ENCODE measurements around the gene PDLIM5.

PDLIM5 gene

GRCh38 chr4:94665500-94666404 is 214.0 kb downstream of the PDLIM5 start:
- DNase-seq = no peak

- DNase-seq = no peak
These were observed 217.0 kb downstream of the PDLIM5 start for GRCh38 chr4:94668724-94669123.

GRCh38 chr4:94669672-94670664 is 218.2 kb downstream of the PDLIM5 start:
- no peak for DNase-seq

GRCh38 chr4:94671113-94671512 is 219.4 kb downstream of the PDLIM5 start:
- no peak for DNase-seq

GRCh38 chr4:94673961-94674360 is 222.2 kb downstream of the PDLIM5 start:
- DNase-seq = no peak

GRCh38 chr4:94676970-94677369 is 225.2 kb downstream of the PDLIM5 start:
- no peak for DNase-seq

GRCh38 chr4:94678896-94679295 is 227.2 kb downstream of the PDLIM5 start:
- no peak for DNase-seq

GRCh38 chr4:94680176-94680862 is 228.6 kb downstream of the PDLIM5 start:
- no peak for DNase-seq

- no peak for DNase-seq
These were observed 234.3 kb downstream of the PDLIM5 start for GRCh38 chr4:94686086-94686485.

GRCh38 chr4:94689155-94689860 is 237.6 kb downstream of the PDLIM5 start:
- no peak for DNase-seq

- no peak for DNase-seq
These were observed 239.1 kb downstream of the PDLIM5 start for GRCh38 chr4:94690851-94691254.

GRCh38 chr4:94691552-94691951 is 239.8 kb downstream of the PDLIM5 start:
- DNase-seq = no peak

- DNase-seq = no peak
These were observed 243.6 kb downstream of the PDLIM5 start for GRCh38 chr4:94695384-94695783.

- DNase-seq = no peak
These were observed 246.4 kb downstream of the PDLIM5 start for GRCh38 chr4:94698187-94698586.

GRCh38 chr4:94700298-94700697 is 248.6 kb downstream of the PDLIM5 start:
- DNase-seq = no peak

GRCh38 chr4:94701631-94702300 is 250.0 kb downstream of the PDLIM5 start:
- no peak for DNase-seq

GRCh38 chr4:94711635-94712034 is 259.9 kb downstream of the PDLIM5 start:
- DNase-seq = no peak

- no peak for DNase-seq
These were observed 262.8 kb downstream of the PDLIM5 start for GRCh38 chr4:94714365-94715160.

GRCh38 chr4:94715726-94716125 is 264.0 kb downstream of the PDLIM5 start:
- no peak for DNase-seq
